HepG2 (cell line): Measurements from ENCODE around the gene CRIP1. TPM values are rescaled to one million over a fixed set of nuclear protein-coding genes. Genes with fewer than 3 reads are reported as not detected.
A peak's percentile ranks its signal among the peaks of the same experiment; 100 is the strongest.

Experiments
- CREM ChIP-seq, 2 experiments: sonication (generic) in 1 of 2; formaldehyde crosslinking in 1 of 2; IDR thresholded peaks; 2 replicates each; pipeline versions ENCODE4 v1.4.0 to v1.6.1; 2016 to 2020; ENCODE audit warnings: antibody characterized with exemption in 1 of 2, mild to moderate bottlenecking in 1 of 2, missing genetic modification reagents in 1 of 2
- EHMT2 ChIP-seq: fragments of 200-600 bp; sonication (generic); IDR thresholded peaks from 2 replicates; pipeline ENCODE4 v1.7.0; 2017; ENCODE audit warnings: antibody characterized with exemption, low read depth, low read length, borderline replicate concordance
- GTF2F1 ChIP-seq: fragments of 150-350 bp; IDR thresholded peaks from 2 replicates; pipeline ENCODE4 v1.6.1; 2014; ENCODE audit warnings: low read length
- HDAC2 ChIP-seq: sonication (generic); formaldehyde crosslinking; IDR thresholded peaks from 2 replicates; pipeline ENCODE4 v1.4.0; 2020; ENCODE audit warnings: missing genetic modification reagents
- KDM3A ChIP-seq: IDR thresholded peaks from 2 replicates; pipeline ENCODE4 v1.6.1; 2018; ENCODE audit warnings: low read depth, missing compliant biosample characterization
- KMT2B ChIP-seq: IDR thresholded peaks from 2 replicates; pipeline ENCODE4 v1.6.1; 2016; ENCODE audit warnings: missing genetic modification reagents, missing compliant biosample characterization
- MAX ChIP-seq: IDR thresholded peaks from 2 replicates; pipeline ENCODE4 v1.6.1; 2012; ENCODE audit warnings: inconsistent platforms
- NCOA5 ChIP-seq: sonication (generic); formaldehyde crosslinking; IDR thresholded peaks from 2 replicates; pipeline ENCODE4 v1.4.0; 2020; ENCODE audit warnings: missing genetic modification reagents
- NFKBIZ ChIP-seq: IDR thresholded peaks from 2 replicates; pipeline ENCODE4 v1.6.1; 2018; ENCODE audit warnings: missing genetic modification reagents, missing compliant biosample characterization
- NKX3-1 ChIP-seq: sonication (generic); formaldehyde crosslinking; IDR thresholded peaks from 2 replicates; pipeline ENCODE4 v1.5.0; 2020; ENCODE audit warnings: missing genetic modification reagents
- PAF1 ChIP-seq: IDR thresholded peaks from 2 replicates; pipeline ENCODE4 v1.6.1; 2016; ENCODE audit warnings: missing genetic modification reagents, missing compliant biosample characterization
- PHF21A ChIP-seq: sonication (generic); formaldehyde crosslinking; IDR thresholded peaks from 2 replicates; pipeline ENCODE4 v1.5.0; 2020; ENCODE audit warnings: mild to moderate bottlenecking, missing genetic modification reagents
- POLR2A ChIP-seq, 2 experiments: IDR thresholded peaks; 2 replicates each; pipeline ENCODE4 v1.6.1; 2011; ENCODE audit warnings: low read depth in 2 of 2, low read length in 2 of 2, mild to moderate bottlenecking in 1 of 2, moderate library complexity in 1 of 2; ENCODE audit not compliant: insufficient read depth in 1 of 2
- POLR2AphosphoS5 ChIP-seq: IDR thresholded peaks from 2 replicates; pipeline ENCODE4 v1.6.1; 2012; ENCODE audit warnings: low read depth, low read length
- SSRP1 ChIP-seq: IDR thresholded peaks from 2 replicates; pipeline ENCODE4 v1.6.1; 2016; ENCODE audit warnings: control low read depth
- TAF15 ChIP-seq: fragments of 200-400 bp; formaldehyde crosslinking; IDR thresholded peaks from one replicate; pipeline ENCODE4 v1.6.1; 2018; ENCODE audit warnings: mild to moderate bottlenecking, low read depth, low read length; ENCODE audit not compliant: poor library complexity, severe bottlenecking
- TBP ChIP-seq: sonication (generic); formaldehyde crosslinking; IDR thresholded peaks from 2 replicates; pipeline ENCODE4 v1.5.0; 2020; ENCODE audit warnings: missing genetic modification reagents
- THAP11 ChIP-seq: IDR thresholded peaks from 2 replicates; pipeline ENCODE4 v1.6.1; 2016; ENCODE audit warnings: missing biosample characterization, missing genetic modification reagents
- TP53 ChIP-seq: sonication (generic); formaldehyde crosslinking; conservative IDR thresholded peaks from 2 replicates; pipeline ENCODE4 v1.4.0; 2020; ENCODE audit warnings: missing genetic modification reagents
- ZFP36 ChIP-seq: fragments of 150-350 bp; IDR thresholded peaks from 2 replicates; pipeline ENCODE4 v1.6.1; 2018; ENCODE audit warnings: borderline replicate concordance, low read length, low read depth; ENCODE audit not compliant: partially characterized antibody
- ZFP91 ChIP-seq: sonication (generic); formaldehyde crosslinking; IDR thresholded peaks from 2 replicates; pipeline ENCODE4 v1.9.0; 2022; ENCODE audit warnings: missing genetic modification reagents, mild to moderate bottlenecking, borderline replicate concordance
- ZKSCAN8 ChIP-seq: IDR thresholded peaks from 2 replicates; pipeline ENCODE4 v1.6.1; 2016; ENCODE audit warnings: borderline replicate concordance, missing genetic modification reagents, missing compliant biosample characterization
- ZNF101 ChIP-seq: sonication (generic); formaldehyde crosslinking; IDR thresholded peaks from 2 replicates; pipeline ENCODE4 v1.4.0; 2020; ENCODE audit warnings: mild to moderate bottlenecking, low read depth, missing genetic modification reagents, borderline replicate concordance
- ZNF160 ChIP-seq: sonication (generic); formaldehyde crosslinking; IDR thresholded peaks from 2 replicates; pipeline ENCODE4 v1.8.0; 2022; ENCODE audit warnings: mild to moderate bottlenecking, inconsistent platforms, missing genetic modification reagents
- ZNF263 ChIP-seq: sonication (generic); formaldehyde crosslinking; IDR thresholded peaks from 2 replicates; pipeline ENCODE4 v1.4.0; 2020; ENCODE audit warnings: missing genetic modification reagents
- ZNF280B ChIP-seq: sonication (generic); formaldehyde crosslinking; IDR thresholded peaks from 2 replicates; pipeline ENCODE4 v1.5.0; 2020; ENCODE audit warnings: missing genetic modification reagents, mild to moderate bottlenecking, borderline replicate concordance
- ZNF30 ChIP-seq: sonication (generic); formaldehyde crosslinking; IDR thresholded peaks from 2 replicates; pipeline ENCODE4 v1.5.0; 2020; ENCODE audit warnings: mild to moderate bottlenecking, missing genetic modification reagents
- ZNF530 ChIP-seq: sonication (generic); formaldehyde crosslinking; IDR thresholded peaks from 2 replicates; pipeline ENCODE4 v1.5.0; 2020; ENCODE audit warnings: low read depth, mild to moderate bottlenecking, missing genetic modification reagents
- ZNF670 ChIP-seq: sonication (generic); formaldehyde crosslinking; IDR thresholded peaks from 2 replicates; pipeline ENCODE4 v1.8.0; 2022; ENCODE audit warnings: mild to moderate bottlenecking, missing genetic modification reagents, borderline replicate concordance
- ZNF878 ChIP-seq: sonication (generic); formaldehyde crosslinking; IDR thresholded peaks from 2 replicates; pipeline ENCODE4 v1.8.1; 2023; ENCODE audit warnings: mild to moderate bottlenecking, missing genetic modification reagents, moderate library complexity
- ZSCAN12 ChIP-seq: sonication (generic); formaldehyde crosslinking; IDR thresholded peaks from 2 replicates; pipeline ENCODE4 v1.9.0; 2021; ENCODE audit warnings: mild to moderate bottlenecking, missing genetic modification reagents
- polyA plus RNA-seq, 8 experiments: library from polyadenylated mRNA; depleted of rRNA in 3 of 8; stranded (reverse) in 7 of 8; unstranded in 1 of 8; fragments of >200 nt; fragmentation: Illumina TruSeq in 4 of 8; extraction: Trizol in 4 of 8; gene quantifications; 2 replicates each; pipeline versions ENCODE4 v1.2.1 to v1.2.3, GENCODE V29; 2011 to 2016; ENCODE audit warnings: low read depth in 4 of 8, missing spikeins in 1 of 8, mixed read lengths in 1 of 8; ENCODE audit not compliant: insufficient read depth in 1 of 8
- total RNA-seq, 5 experiments: library from RNA; depleted of rRNA; stranded (reverse); fragments of >200 nt; fragmentation: Illumina TruSeq; extraction: Trizol; gene quantifications; 2 replicates each; pipeline ENCODE4 v1.2.3, GENCODE V29; 2016; ENCODE audit warnings: low read depth in 1 of 5

CRIP1 gene
- total and polyA plus RNA-seq, 2 of the 13 experiments (the other 11 are each of a cell fraction or from before 2014, with no cell fraction given) = 53.9 to 59.5 TPM

GRCh38 chr14:105491366-105491973 is 4.8 kb downstream of the CRIP1 start (continued):
- peak; percentile 8; the same call in 1 of the 2 replicates for TF ChIP-seq MAX
- TF ChIP-seq TAF15 = no peak
- TF ChIP-seq THAP11 = no peak
- TF ChIP-seq POLR2A (IDR thresholded peaks at IDR 0.05; ENCODE audit: insufficient read depth in 1 of 2, low read depth in 2 of 2, low read length in 2 of 2) = peak in 1 of 2 experiments; percentile 40; a peak in 2 of 4 replicates
- 0 out of 2 replicates have a peak, but pooled peaks have one; percentile 12 for TF ChIP-seq KDM3A (CRISPR knock-in tag)
- no peak for TF ChIP-seq TBP
- peak; percentile 61 for TF ChIP-seq POLR2AphosphoS5
- no peak for TF ChIP-seq ZKSCAN8 (CRISPR knock-in tag)
- TF ChIP-seq SSRP1 (CRISPR knock-in tag) = no peak
- TF ChIP-seq ZFP91 (CRISPR knock-in tag) = no peak; the same call in 1 of the 2 replicates
- TF ChIP-seq ZFP36 = no peak
- no peak for TF ChIP-seq TP53 (CRISPR knock-in tag)
- TF ChIP-seq ZNF878 = 0 out of 2 replicates have a peak, but pooled peaks have one; percentile 9
- no peak for TF ChIP-seq ZNF263 (CRISPR knock-in tag)
- TF ChIP-seq ZNF160 (CRISPR knock-in tag) = 0 out of 2 replicates have a peak, but pooled peaks have one; percentile 35
- TF ChIP-seq NFKBIZ (CRISPR knock-in tag) = no peak
- TF ChIP-seq EHMT2 = no peak
- no peak for TF ChIP-seq ZNF101
- TF ChIP-seq HDAC2 (CRISPR knock-in tag) = no peak
- TF ChIP-seq GTF2F1 = no peak
- TF ChIP-seq ZNF280B (CRISPR knock-in tag) = peak; percentile 13; the same call in 1 of the 2 replicates
- no peak for TF ChIP-seq CREM (IDR thresholded peaks at IDR 0.05)
- no peak for TF ChIP-seq CREM (CRISPR knock-in tag; IDR thresholded peaks at IDR 0.05)
- no peak for TF ChIP-seq ZNF30 (CRISPR knock-in tag)
- TF ChIP-seq NKX3-1 (CRISPR knock-in tag) = no peak
- TF ChIP-seq ZSCAN12 (CRISPR knock-in tag) = no peak
- no peak for TF ChIP-seq PHF21A (CRISPR knock-in tag)
- no peak for TF ChIP-seq ZNF670 (CRISPR knock-in tag)
- no peak for TF ChIP-seq PAF1 (CRISPR knock-in tag)
- TF ChIP-seq KMT2B (CRISPR knock-in tag) = no peak
- no peak for TF ChIP-seq ZNF530 (CRISPR knock-in tag)
- no peak for TF ChIP-seq NCOA5 (CRISPR knock-in tag)
